ENCODE data around the gene TOX3.

- TF ChIP-seq CTCF (IDR thresholded peaks at IDR 0.05), result no peak
- no peak for TF ChIP-seq POLR2A (IDR thresholded peaks at IDR 0.05)
Measured at GRCh38 chr16:52460639-52461178, 86.2 kb downstream of the TOX3 start.

All from heart left ventricle (tissue), 13 donors.